Endodermal cell (in vitro differentiated cells): ENCODE data around the gene MBLAC1. TPM values are rescaled to one million over a fixed set of nuclear protein-coding genes. Genes with fewer than 3 reads are reported as not detected.

Experiments
- DNase-seq: peaks from one replicate; pipeline ENCODE4 v3.0.0-alpha.2; 2017
- H3K27ac ChIP-seq: 2 replicates; pipeline ENCODE4 v1.5.1; 2013; ENCODE audit warnings: mild to moderate bottlenecking, low read depth, low read length, moderate library complexity
- H3K27me3 ChIP-seq: 2 replicates; pipeline ENCODE4 v1.6.1; 2013; ENCODE audit warnings: mild to moderate bottlenecking, low read length, moderate library complexity; ENCODE audit not compliant: insufficient read depth, control insufficient read depth, poor library complexity, severe bottlenecking
- H3K36me3 ChIP-seq: 2 replicates; pipeline ENCODE4 v1.7.0; 2013; ENCODE audit warnings: mild to moderate bottlenecking, low read length, moderate library complexity; ENCODE audit not compliant: control insufficient read depth, insufficient read depth
- H3K4me1 ChIP-seq: one replicate; pipeline ENCODE4 v1.7.0; 2013; ENCODE audit warnings: low read length; ENCODE audit not compliant: control insufficient read depth, insufficient read depth
- H3K4me3 ChIP-seq: 2 replicates; pipeline ENCODE4 v1.5.1; 2013; ENCODE audit warnings: mild to moderate bottlenecking, low read length, moderate library complexity
- H3K9ac ChIP-seq: 2 replicates; pipeline ENCODE4 v1.6.1; 2013; ENCODE audit warnings: mild to moderate bottlenecking, low read length, moderate library complexity; ENCODE audit not compliant: poor library complexity, severe bottlenecking; ENCODE audit errors: extremely low read depth
- H3K9me3 ChIP-seq: 2 replicates; pipeline ENCODE4 v1.6.1; 2013; ENCODE audit warnings: mild to moderate bottlenecking, low read length, moderate library complexity; ENCODE audit not compliant: control insufficient read depth
- H3K27ac Mint-ChIP-seq: 2 replicates; pipeline ENCODE4 v1.8.0; 2020; ENCODE audit warnings: mixed read lengths
- H3K27me3 Mint-ChIP-seq: 2 replicates; pipeline ENCODE4 v1.8.0; 2021; ENCODE audit warnings: mild to moderate bottlenecking, mixed read lengths; ENCODE audit not compliant: insufficient read depth
- H3K36me3 Mint-ChIP-seq: 2 replicates; pipeline ENCODE4 v1.8.0; 2020; ENCODE audit warnings: low read depth, mixed read lengths
- H3K4me1 Mint-ChIP-seq: 2 replicates; pipeline ENCODE4 v1.8.0; 2020; ENCODE audit warnings: mixed read lengths
- H3K4me3 Mint-ChIP-seq: 2 replicates; pipeline ENCODE4 v1.8.0; 2020; ENCODE audit warnings: mild to moderate bottlenecking, moderate library complexity, mixed read lengths
- H3K9me3 Mint-ChIP-seq: 2 replicates; pipeline ENCODE4 v1.8.0; 2020; ENCODE audit warnings: mild to moderate bottlenecking, mixed read lengths
- WGBS, 2 experiments: methylation state at CpG; one replicate each; pipeline versions ENCODE4 v1.1.5 to v1.1.7; 2013; ENCODE audit warnings: missing lambda C conversion rate in 2 of 2, mixed read lengths in 1 of 2; ENCODE audit not compliant: insufficient coverage in 1 of 2, insufficient read length in 1 of 2; 5-methylcytosine and 5-hydroxymethylcytosine counted together
- total RNA-seq, 2 donors: library from RNA; stranded (reverse); fragmentation: NEBNext Ultra II Directional in 1 of 2; extraction: Animal tissue kit (Norgen Biotek cat#: 25700) in 1 of 2; gene quantifications; 2 replicates in 1 of 2; 3 replicates in 1 of 2; pipeline ENCODE4 v1.2.1, GENCODE V29; 2021
- TF ChIP-seq, protein P1 (sequence below): fragments of 200-600 bp; sonication (generic); conservative IDR thresholded peaks from 2 replicates; pipeline ENCODE4 v1.5.0; 2021; ENCODE audit warnings: antibody characterized with exemption, mild to moderate bottlenecking

The MBLAC1 gene
- total RNA-seq, 2 donors from 2014 or later = 1.3 to 1.4 TPM

DNA sequence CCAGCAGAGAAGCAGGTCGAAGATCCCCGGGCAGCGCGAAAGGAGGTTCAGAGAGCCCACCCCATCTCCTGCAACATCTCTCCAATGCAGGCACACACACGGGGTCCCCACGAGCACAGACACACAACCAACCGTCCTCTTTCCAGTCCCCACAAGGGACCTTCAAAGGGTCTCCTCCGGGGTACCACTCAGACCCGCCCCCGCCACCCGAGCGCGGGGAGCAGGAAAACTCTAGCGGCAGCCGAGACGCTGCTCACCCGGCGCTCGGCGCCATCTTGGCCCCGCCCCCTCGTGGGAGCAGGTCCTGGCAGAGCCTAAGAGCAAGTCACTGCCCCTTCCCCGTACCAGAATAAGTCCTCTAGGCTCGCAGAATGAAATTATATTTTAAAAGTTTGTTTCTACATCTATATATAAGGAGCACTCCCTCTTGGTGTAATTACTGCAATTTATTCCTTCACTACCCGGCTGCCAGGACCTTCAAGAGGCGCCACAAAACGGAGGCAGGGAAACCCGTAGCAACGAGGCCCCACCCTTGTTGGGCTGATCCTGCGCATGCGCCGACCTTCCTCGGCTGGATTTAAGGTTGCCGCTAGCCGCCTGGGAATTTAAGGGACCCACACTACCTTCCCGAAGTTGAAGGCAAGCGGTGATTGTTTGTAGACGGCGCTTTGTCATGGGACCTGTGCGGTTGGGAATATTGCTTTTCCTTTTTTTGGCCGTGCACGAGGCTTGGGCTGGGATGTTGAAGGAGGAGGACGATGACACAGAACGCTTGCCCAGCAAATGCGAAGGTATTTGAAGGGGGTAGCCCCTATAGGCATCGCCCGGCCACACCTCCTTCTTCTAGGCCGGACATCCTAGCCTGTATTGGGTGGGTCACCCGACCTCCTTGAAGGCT, 7.4 kb upstream of the MBLAC1 start, which contains the start of the genes CNPY4 and TAF6:
Gene CNPY4, plus strand, starts transcription at position 563 of the 898 bp plus-strand sequence. Its CDS starts 111 bp downstream, at position 674.
Gene TAF6, minus strand, starts transcription at position 287 of the 898 bp plus-strand sequence. CDS start 5,149 bp downstream, outside the sequence.
- peak; percentile 98 for DNase-seq
- Histone ChIP-seq H3K9me3 (no peaks in the 10 kb centered on the region), H3K27ac (peak within 1 kb of the TSS; percentile 99), H3K27me3 (no peaks in the 10 kb centered on the region), H3K4me3 (peak within 1 kb of the TSS; percentile 95), H3K36me3 (peaks cover 13% of the 10 kb centered on the region), H3K4me1 (no peaks in the 10 kb centered on the region), H3K9ac (peak within 1 kb of the TSS; percentile 88)
- Mint-ChIP-seq H3K36me3 (peaks cover 17% of the 10 kb centered on the region), H3K4me1 (peaks cover 8% of the 10 kb centered on the region), H3K27ac (peak within 1 kb of the TSS; percentile 99), H3K27me3 (no peaks in the 10 kb centered on the region), H3K9me3 (no peaks in the 10 kb centered on the region), H3K4me3 (peak within 1 kb of the TSS; percentile 99)
- TF ChIP-seq, protein P1, sequence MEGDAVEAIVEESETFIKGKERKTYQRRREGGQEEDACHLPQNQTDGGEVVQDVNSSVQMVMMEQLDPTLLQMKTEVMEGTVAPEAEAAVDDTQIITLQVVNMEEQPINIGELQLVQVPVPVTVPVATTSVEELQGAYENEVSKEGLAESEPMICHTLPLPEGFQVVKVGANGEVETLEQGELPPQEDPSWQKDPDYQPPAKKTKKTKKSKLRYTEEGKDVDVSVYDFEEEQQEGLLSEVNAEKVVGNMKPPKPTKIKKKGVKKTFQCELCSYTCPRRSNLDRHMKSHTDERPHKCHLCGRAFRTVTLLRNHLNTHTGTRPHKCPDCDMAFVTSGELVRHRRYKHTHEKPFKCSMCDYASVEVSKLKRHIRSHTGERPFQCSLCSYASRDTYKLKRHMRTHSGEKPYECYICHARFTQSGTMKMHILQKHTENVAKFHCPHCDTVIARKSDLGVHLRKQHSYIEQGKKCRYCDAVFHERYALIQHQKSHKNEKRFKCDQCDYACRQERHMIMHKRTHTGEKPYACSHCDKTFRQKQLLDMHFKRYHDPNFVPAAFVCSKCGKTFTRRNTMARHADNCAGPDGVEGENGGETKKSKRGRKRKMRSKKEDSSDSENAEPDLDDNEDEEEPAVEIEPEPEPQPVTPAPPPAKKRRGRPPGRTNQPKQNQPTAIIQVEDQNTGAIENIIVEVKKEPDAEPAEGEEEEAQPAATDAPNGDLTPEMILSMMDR = no peak
- 0 to 1% methylated on average over 25 to 47 of the region's 49 CpGs for WGBS, 2 experiments

DNA sequence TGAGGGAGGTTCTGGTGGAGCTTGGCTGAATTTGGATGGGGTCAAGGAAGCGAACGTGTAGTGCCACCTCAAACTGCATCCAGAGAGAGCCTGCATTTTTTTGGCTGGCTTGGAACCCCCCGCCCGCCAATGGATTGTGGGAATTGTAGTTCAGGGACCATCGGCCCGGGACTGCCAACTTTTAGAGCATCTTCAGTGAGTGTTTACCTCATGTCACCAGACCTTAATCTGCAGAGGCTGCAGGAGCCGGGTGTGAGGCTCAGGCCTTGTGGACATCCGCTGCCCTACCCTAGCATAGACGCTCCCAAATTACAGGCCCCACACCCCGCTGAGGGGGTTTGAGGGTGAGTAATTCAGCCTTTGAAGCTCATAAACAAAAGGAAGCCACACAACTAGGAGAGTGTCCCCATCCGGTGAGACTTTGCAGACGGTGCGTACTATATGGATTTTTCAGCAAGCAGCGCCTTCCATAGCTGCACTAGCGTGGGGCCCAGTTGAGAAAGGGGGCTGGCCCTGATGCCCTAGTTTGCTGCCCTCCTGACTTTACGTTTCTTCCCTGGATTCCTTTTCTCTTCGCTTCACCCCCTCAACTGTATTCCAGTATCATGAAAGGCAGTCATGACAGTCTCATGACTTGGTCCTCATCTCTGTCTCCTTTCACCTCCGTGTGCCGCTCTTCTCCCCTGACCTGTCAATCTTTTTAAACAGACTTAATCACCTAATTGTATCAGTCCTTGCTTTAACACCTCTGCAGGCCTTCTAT, 6.6 kb upstream of the MBLAC1 start:
- peaks cover 8% of the 10 kb centered on the region for H3K4me1 Mint-ChIP-seq
- H3K9me3 Mint-ChIP-seq = no peaks in the 10 kb centered on the region
- H3K36me3 Mint-ChIP-seq = peaks cover 17% of the 10 kb centered on the region
- peaks cover 6% of the 10 kb centered on the region for H3K36me3 ChIP-seq
- H3K27me3 ChIP-seq = no peaks in the 10 kb centered on the region
- H3K27ac ChIP-seq = no peak overlapping the region
- peak; percentile 90 for DNase-seq
- H3K9me3 ChIP-seq = no peaks in the 10 kb centered on the region
- no peaks in the 10 kb centered on the region for H3K27me3 Mint-ChIP-seq
- H3K4me1 ChIP-seq = no peaks in the 10 kb centered on the region
- peak overlapping the region; percentile 99 for H3K4me3 Mint-ChIP-seq
- WGBS, 2 experiments = 19 to 33% methylated on average over 12 to 19 of the region's 19 CpGs
- peak overlapping the region; percentile 88 for H3K9ac ChIP-seq
- peak overlapping the region; percentile 95 for H3K4me3 ChIP-seq
- H3K27ac Mint-ChIP-seq = peak overlapping the region; percentile 99
- TF ChIP-seq, protein P1 = no peak

DNA sequence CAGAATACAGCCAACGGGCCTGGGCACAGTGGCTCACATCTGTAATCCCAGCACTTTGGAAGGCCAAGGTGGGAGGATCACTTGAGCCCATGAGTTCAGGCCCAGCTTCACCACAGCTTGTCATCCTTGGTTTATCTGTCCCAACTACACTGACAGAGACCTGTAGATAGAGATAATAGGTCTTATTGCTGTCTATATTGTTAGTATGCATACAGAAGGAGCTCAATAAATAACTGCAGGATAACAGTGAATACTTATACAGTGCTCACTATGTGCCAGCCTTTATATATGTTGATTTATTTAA, 6.1 kb upstream of the MBLAC1 start:
- Histone ChIP-seq H3K27me3 (no peaks in the 10 kb centered on the region), H3K27ac (no peak overlapping the region), H3K36me3 (peaks cover 5% of the 10 kb centered on the region), H3K4me3 (peak overlapping the region; percentile 95), H3K4me1 (no peaks in the 10 kb centered on the region), H3K9me3 (no peaks in the 10 kb centered on the region), H3K9ac (no peak overlapping the region)
- peak overlapping the region; percentile 99 for H3K4me3 Mint-ChIP-seq
- H3K27me3 Mint-ChIP-seq = no peaks in the 10 kb centered on the region
- TF ChIP-seq, protein P1 = no peak
- peak overlapping the region; percentile 99 for H3K27ac Mint-ChIP-seq
- peaks cover 8% of the 10 kb centered on the region for H3K4me1 Mint-ChIP-seq
- peaks cover 16% of the 10 kb centered on the region for H3K36me3 Mint-ChIP-seq
- no peak for DNase-seq
- H3K9me3 Mint-ChIP-seq = no peaks in the 10 kb centered on the region
- 58 to 80% methylated on average over 1 of the region's 1 CpG for WGBS, 2 experiments
